SK-N-SH (cell line): ENCODE data around the gene MYH11.

Experiments used
- CHD2 ChIP-seq: fragments of 150-350 bp; IDR thresholded peaks from 2 replicates; pipeline ENCODE4 v1.6.1; 2018; ENCODE audit warnings: low read length; ENCODE audit not compliant: partially characterized antibody
- EP300 ChIP-seq, 2 experiments: IDR thresholded peaks; 2 replicates each; pipeline versions ENCODE4 v1.4.0 to v1.6.1; 2012; ENCODE audit warnings: borderline replicate concordance in 1 of 2, low read depth in 1 of 2, low read length in 1 of 2
- EZH2phosphoT487 ChIP-seq: fragments of 200-600 bp; sonication (generic); IDR thresholded peaks from 2 replicates; pipeline ENCODE4 v1.6.1; 2017; ENCODE audit warnings: low read depth, mixed run types, mild to moderate bottlenecking, antibody characterized with exemption, moderate library complexity, borderline replicate concordance
- FOXM1 ChIP-seq: IDR thresholded peaks from 2 replicates; pipeline ENCODE4 v1.4.0; 2012; ENCODE audit warnings: low read depth, mild to moderate bottlenecking
- MEF2A ChIP-seq: IDR thresholded peaks from 2 replicates; pipeline ENCODE4 v1.4.0; 2012; ENCODE audit warnings: low read depth, borderline replicate concordance
- NRF1 ChIP-seq: IDR thresholded peaks from 2 replicates; pipeline ENCODE4 v1.6.1; 2012; ENCODE audit warnings: low read depth, mild to moderate bottlenecking, low read length
- POLR2AphosphoS5 ChIP-seq: IDR thresholded peaks from 2 replicates; pipeline ENCODE4 v1.6.1; 2012; ENCODE audit warnings: low read depth, low read length
- RAD21 ChIP-seq: IDR thresholded peaks from 2 replicates; pipeline ENCODE4 v1.6.1; 2012; ENCODE audit warnings: mild to moderate bottlenecking, low read length
- RCOR1 ChIP-seq: fragments of 150-350 bp; IDR thresholded peaks from 2 replicates; pipeline ENCODE4 v1.6.1; 2017; ENCODE audit warnings: antibody characterized with exemption, low read length
- SMC3 ChIP-seq: IDR thresholded peaks from 2 replicates; pipeline ENCODE4 v1.6.1; 2012; ENCODE audit warnings: low read depth, low read length, improper control_type of control experiment
- TCF12 ChIP-seq: IDR thresholded peaks from 2 replicates; pipeline ENCODE4 v1.4.0; 2012
- YY1 ChIP-seq: IDR thresholded peaks from 2 replicates; pipeline ENCODE4 v1.4.0; 2012; ENCODE audit warnings: low read depth, mild to moderate bottlenecking
- TF ChIP-seq, protein P1 (sequence below): fragments of 200-600 bp; sonication (generic); IDR thresholded peaks from 2 replicates; pipeline ENCODE4 v1.6.1; 2017; ENCODE audit warnings: antibody characterized with exemption, mild to moderate bottlenecking, moderate library complexity
- TF ChIP-seq, protein P2 (sequence below): IDR thresholded peaks from 2 replicates; pipeline ENCODE4 v1.6.1; 2012; ENCODE audit warnings: mild to moderate bottlenecking, low read depth, low read length, moderate library complexity

DNA sequence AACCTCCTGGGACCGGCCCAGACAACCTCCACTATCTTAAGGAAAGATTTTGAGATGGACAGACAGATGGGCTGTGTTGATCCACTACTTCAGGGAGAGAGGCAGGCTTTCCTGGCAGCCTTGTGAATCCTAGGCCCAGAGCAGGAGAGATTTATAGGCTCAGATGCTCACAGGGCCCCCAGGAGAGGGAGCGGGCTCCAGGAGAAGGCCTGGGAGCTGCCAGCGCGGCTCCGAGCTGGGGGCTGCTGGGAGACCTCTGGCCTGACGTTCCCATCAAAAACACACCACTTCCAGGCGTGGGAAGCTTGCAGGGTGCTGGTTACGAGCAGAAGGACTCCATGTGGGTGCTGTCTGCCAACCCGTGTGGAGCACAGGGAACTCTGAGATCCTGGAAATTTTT is 53.2 kb downstream of the MYH11 start:
- TF ChIP-seq SMC3 (no peak), FOXM1 (no peak), EZH2phosphoT487 (no peak), MEF2A (no peak), RAD21 (no peak), POLR2AphosphoS5 (no peak), TCF12 (no peak), NRF1 (no peak), CHD2 (no peak), RCOR1 (no peak), YY1 (no peak), EP300 (IDR thresholded peaks at IDR 0.05; ENCODE audit: borderline replicate concordance in 1 of 2, low read depth in 1 of 2, low read length in 1 of 2) (no peak)
- TF ChIP-seq, protein P1, sequence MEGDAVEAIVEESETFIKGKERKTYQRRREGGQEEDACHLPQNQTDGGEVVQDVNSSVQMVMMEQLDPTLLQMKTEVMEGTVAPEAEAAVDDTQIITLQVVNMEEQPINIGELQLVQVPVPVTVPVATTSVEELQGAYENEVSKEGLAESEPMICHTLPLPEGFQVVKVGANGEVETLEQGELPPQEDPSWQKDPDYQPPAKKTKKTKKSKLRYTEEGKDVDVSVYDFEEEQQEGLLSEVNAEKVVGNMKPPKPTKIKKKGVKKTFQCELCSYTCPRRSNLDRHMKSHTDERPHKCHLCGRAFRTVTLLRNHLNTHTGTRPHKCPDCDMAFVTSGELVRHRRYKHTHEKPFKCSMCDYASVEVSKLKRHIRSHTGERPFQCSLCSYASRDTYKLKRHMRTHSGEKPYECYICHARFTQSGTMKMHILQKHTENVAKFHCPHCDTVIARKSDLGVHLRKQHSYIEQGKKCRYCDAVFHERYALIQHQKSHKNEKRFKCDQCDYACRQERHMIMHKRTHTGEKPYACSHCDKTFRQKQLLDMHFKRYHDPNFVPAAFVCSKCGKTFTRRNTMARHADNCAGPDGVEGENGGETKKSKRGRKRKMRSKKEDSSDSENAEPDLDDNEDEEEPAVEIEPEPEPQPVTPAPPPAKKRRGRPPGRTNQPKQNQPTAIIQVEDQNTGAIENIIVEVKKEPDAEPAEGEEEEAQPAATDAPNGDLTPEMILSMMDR, result no peak
- TF ChIP-seq, protein P2, sequence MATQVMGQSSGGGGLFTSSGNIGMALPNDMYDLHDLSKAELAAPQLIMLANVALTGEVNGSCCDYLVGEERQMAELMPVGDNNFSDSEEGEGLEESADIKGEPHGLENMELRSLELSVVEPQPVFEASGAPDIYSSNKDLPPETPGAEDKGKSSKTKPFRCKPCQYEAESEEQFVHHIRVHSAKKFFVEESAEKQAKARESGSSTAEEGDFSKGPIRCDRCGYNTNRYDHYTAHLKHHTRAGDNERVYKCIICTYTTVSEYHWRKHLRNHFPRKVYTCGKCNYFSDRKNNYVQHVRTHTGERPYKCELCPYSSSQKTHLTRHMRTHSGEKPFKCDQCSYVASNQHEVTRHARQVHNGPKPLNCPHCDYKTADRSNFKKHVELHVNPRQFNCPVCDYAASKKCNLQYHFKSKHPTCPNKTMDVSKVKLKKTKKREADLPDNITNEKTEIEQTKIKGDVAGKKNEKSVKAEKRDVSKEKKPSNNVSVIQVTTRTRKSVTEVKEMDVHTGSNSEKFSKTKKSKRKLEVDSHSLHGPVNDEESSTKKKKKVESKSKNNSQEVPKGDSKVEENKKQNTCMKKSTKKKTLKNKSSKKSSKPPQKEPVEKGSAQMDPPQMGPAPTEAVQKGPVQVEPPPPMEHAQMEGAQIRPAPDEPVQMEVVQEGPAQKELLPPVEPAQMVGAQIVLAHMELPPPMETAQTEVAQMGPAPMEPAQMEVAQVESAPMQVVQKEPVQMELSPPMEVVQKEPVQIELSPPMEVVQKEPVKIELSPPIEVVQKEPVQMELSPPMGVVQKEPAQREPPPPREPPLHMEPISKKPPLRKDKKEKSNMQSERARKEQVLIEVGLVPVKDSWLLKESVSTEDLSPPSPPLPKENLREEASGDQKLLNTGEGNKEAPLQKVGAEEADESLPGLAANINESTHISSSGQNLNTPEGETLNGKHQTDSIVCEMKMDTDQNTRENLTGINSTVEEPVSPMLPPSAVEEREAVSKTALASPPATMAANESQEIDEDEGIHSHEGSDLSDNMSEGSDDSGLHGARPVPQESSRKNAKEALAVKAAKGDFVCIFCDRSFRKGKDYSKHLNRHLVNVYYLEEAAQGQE, result no peak
